HG02588 (cell line): ENCODE data around the gene ZBTB44.

Experiments used
- ATAC-seq: cut with Tn5 transposase; IDR thresholded peaks from one replicate; pipeline ENCODE4 v1.9.1; 2021; ENCODE audit warnings: mild to moderate bottlenecking, moderate library complexity; ENCODE audit not compliant: unreplicated experiment

Gene ZBTB44

DNA sequence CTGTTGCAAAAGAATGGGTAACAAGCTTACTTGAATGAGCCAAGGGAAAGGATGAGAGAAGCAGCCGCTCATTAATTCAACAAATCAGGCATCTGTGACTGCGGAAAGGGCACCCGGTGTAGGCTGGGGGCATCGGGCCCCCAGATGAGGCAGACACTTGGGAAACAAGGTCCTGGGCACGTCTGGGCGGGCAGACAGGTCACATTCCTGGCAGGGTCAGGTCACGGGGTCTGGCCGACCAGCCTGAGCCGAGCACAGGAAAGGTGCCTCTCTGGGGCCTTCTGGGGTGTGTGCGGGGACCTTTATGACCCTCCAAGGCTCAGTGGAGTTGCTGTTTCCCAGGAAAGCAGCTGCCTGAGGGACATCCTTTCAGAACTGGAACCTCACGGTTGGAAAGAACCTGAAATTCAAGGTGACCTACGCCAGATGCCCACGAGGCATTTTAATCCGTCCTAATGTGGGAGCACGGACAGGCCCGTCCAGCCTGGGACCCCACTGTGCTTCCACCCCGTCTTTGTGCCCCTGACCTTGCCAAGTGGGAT lies 98.1 kb downstream of the ZBTB44 start:
- no peak for ATAC-seq

DNA sequence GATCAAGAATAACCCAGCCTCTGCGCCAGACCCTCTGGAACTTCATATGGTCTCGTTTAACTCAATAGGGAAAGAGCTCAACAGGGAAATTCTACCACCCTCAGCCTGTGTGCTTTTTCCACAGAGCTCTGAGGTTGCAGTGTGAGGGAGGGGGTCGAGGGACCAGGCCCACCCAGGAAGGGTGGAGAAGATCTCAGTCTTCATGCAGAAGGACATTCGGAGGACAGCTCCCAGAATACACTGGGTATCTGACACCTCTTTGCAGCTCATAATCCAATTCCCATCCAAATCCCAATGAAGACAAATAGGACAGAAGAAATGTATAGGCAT lies 98.5 kb downstream of the ZBTB44 start:
- ATAC-seq, result no peak

DNA sequence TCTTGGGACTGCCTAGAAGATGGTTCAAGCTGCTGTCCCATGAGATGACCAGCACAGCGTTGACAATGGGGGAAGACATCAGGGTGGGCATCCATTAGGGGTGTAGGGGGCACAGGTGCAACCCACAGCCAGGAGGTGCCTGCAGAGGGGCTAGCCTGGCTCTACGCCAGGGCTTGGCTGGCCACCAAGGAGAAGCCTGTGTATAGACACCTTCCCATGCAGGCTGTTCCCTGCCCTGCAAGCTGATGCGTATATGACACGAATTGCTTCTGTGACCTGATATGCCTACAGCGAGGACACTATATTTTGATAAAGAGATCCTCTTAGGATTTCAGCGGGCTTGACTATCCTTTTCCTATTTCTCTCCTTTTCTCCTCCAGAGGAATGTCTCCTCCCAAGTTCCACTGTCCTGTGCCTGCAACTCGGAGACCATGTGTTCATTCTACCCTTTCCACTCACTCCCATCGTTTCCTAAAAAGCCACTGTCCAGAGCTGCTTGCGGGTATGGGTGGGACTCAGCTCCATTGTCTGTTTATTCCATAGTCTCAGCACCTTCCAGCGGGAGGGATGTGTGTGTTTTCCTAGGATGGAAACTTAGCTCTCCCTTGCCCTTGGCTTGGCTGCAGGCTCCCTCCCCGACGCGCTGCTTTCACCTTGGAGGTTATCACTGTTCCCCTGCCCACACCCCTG lies 99.0 kb downstream of the ZBTB44 start:
- no peak for ATAC-seq

DNA sequence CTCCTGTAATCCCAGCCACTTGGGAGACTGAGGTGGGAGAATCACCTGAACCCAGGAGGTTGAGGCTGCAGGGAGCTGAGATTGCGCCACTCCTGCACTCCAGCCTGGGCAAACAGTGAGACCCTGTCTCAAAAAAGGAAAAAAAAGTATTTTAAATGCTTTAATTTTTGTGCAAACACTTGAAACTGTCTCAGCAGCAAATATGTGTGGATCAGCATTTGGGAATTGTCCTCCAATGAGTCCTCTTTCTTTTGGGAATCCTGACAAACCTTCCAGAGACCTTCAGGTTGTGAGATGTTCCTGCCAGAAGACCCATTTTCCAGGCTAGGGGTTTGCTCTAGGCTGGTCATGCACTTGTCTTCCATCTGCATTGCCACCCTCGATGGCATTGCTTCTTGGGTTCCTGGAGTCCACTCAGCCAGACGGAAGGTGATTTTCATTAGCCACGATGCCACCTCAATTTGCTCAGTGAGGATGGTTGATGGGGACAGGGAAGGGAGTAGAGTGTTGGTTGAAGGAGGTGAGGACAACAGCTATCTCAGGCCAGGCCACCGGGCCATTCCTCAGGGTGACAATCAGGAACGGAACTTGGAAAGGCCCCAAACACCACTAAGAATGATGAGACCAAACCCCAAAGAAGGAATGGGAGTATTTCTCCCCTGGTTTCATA lies 99.7 kb downstream of the ZBTB44 start:
- no peak for ATAC-seq

DNA sequence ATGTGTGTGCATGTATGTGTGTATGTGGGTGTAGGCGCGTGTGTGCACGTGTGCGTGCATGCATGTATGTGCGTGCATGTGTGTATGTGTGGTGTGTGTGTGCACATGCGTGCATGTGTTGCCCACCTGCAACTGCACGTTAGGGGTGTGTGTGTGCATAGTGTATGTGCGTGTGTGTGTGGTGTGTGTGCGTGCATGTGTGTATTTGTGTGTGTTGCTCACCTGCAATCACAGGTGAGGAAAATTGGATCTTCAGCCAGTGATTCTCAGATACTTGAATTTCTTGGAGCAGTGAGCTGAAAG lies 100.8 kb downstream of the ZBTB44 start:
- ATAC-seq, result no peak

DNA sequence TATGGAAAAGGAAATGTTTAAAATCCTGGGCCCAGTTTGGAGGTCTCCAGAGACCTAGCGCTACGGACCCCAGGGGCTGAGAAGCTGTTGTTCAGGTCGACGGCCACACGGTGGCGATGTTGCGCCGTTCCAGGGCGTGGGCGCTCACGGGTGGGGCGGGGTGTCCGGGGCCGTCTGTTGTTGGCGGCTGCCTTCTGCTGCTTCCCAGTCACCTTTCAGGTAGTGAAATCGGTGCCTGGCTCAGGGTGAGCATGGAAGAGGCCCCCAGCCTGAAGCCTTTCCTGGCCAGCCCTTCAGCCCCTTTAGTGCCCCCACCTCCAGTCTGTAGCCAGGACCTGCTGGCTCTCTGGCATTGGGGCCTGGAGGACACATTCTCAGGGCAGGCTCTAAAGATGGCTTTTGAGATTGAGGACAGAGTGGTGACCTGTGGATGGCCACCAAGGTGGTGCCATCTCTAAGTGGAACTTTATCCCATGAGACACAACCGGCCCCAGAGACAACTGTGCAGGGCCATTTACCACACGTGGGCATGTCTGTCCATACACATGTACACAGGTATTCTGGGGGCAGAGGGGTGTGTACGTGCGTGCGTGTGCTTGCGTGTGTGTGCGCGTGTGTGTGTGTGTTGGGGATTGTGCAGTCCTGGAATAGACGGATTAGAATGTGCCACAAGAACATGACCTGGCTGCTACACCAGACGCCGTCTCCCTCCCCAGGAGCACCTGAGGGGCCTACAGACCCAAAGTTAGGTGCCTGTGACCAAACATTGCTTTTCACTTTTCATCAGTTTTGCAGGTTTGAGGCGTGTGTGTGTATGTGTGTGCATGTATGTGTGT lies 101.4 kb downstream of the ZBTB44 start:
- ATAC-seq, result peak; percentile 81

DNA sequence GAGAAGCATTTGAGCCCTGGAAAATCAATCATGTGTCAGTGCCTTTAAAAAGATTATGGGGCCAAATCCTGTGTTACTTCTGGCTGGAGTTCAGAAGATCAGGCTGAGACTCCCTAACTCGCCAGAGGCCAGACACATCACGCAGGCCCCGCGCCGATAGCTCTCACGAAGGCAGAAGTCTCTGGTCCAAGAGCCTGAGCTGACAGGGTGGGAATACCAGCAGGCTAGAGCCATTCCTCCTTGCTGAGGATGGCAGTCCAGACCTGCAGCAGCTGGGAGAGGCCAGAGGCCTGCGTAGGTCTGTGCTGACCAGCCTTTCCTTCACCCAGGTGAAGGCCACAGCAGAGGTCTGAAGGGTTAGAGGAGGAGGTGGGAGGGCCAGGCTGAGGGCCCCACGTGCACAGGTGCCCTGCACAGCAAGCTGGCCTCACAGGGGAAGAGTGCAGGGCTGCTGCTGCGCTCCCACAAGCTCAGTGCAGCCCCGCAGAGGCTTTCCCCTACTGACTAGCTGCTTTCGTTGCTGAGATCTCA lies 102.2 kb downstream of the ZBTB44 start:
- ATAC-seq, result no peak

DNA sequence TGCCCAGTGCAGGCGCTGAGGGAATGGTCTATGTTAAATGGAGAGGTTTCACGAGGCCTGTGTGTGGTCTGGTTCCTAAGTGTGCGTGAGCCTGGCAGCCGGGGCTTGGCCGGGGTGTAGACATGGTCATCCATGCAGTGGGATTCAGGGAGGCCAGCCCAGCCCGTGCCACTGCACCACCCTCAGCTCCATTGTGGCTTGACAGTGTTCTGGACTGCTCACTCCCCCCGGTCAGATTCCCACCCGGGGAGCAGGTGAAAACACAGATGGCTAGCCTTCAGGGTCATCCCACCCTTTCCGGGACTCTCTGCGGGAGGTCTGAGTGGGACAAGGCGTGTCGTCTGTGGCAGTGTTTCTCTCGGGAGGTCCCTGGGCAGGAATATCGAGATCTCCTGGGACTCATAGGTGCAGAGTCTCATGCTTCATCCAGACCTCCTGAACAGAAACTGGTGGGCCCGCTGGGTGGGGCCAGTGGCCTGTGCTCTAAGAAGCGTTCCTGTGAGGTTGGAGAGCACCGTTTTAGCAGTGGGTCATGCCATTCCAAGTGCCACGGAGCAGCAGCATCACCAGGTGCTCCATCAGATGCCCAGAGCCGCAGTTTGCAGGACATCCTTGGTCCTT lies 102.8 kb downstream of the ZBTB44 start:
- ATAC-seq, result no peak

DNA sequence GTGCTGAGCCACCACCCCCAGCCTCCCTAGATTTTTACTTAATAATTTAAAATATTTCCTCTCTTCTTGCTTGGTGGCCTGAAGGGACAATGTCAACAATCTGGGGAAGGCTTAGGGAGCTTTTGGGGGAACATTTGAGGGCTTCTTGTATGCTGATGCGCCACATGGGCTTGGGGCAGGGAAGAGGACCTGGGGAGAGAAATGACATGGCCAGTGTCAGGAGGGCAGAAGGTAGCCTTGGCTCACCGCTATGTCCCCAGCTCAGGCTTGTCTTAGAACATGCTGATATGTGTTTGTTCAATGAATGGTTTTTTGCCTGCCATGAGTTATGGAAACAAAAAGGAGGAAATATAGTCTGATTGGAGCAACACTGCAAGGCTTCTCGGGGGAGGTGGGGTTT lies 103.6 kb downstream of the ZBTB44 start:
- no peak for ATAC-seq

DNA sequence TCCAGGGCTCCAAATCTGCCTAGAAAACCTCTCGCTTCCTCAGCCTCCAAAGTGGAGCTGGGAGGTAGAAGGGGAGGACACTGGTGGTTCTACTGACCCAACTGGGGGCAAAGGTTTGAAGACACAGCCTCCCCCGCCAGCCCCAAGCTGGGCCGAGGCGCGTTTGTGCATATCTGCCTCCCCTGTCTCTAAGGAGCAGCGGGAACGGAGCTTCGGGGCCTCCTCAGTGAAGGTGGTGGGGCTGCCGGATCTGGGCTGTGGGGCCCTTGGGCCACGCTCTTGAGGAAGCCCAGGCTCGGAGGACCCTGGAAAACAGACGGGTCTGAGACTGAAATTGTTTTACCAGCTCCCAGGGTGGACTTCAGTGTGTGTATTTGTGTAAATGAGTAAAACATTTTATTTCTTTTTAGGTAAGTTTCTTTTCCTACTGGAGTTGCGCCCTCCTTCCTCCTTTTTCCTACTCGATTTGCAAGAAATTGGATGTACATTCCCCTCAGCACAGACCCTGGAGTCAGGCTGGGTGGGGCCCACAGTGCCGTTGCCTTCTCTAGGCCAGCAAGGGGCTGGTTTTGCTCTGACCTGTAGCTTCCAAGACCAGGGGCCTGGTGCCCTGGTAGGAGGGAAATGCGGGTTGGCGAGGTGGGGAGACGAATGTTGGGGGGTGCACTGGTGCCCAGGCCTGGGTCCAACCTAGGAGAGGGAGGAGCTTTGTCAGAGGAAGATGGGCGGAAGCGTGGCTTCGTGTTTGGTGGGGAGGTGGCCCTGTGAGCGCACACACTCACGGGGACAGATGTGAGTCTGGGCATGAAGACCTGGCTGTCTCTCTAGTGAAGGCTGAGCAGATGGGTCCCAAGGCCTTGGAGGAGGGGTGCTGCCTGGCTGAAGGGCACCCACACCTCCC lies 104.5 kb downstream of the ZBTB44 start:
- no peak for ATAC-seq

DNA sequence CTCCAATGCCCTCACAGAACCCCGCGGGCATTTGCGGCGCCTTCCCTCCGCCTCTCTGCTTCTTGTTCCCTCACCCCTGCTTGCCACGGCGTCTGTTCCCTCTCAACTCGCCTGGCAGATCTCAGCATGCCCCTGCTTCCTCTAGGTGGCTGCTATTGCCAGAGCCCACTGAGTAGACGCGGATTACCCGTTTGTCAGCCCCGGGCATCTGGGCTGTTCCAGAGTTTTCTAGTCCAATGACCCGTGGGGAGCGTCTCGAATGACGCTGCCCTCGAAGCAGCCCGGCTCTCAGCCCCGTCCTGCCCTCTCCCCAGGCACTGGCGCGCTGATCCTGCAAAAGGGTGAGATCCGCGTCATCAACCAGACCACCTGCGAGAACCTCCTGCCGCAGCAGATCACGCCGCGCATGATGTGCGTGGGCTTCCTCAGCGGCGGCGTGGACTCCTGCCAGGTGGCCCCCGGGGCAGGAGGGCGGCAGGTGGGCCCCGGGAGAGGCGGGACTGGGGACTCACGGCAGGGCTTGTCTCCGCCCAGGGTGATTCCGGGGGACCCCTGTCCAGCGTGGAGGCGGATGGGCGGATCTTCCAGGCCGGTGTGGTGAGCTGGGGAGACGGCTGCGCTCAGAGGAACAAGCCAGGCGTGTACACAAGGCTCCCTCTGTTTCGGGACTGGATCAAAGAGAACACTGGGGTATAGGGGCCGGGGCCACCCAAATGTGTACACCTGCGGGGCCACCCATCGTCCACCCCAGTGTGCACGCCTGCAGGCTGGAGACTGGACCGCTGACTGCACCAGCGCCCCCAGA lies 105.4 kb downstream of the ZBTB44 start:
- no peak for ATAC-seq

DNA sequence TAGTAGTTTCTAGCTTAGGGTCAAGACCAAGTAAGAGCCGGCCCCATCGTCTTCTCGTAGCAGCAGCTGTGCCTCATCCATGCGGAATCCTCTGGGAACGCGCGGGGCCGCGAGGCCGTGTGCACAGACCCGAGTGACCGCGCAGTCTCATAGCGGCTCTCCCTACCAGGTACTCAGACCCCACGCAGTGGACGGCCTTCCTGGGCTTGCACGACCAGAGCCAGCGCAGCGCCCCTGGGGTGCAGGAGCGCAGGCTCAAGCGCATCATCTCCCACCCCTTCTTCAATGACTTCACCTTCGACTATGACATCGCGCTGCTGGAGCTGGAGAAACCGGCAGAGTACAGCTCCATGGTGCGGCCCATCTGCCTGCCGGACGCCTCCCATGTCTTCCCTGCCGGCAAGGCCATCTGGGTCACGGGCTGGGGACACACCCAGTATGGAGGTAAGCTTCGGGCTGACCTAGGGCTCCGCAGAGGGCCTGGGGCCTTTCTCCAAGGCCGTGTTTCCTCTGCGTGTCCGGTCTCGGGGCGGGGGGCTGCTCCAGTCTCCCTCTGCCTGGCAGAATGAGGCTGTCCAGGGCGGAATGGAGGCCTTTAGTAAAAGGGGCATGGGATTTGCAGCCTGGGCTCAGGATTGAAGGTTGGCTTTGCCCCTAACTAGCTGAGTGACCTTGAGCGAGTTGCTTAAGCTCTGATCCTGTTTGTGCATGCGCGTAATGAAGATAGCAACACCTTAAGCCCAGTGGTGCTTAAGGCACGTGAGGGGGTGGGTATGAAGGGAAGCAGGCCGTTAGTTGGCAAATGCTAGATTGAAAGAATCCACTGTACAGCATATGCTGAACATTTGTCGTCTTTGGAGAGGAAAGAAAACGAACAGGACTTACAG lies 106.2 kb downstream of the ZBTB44 start:
- no peak for ATAC-seq

DNA sequence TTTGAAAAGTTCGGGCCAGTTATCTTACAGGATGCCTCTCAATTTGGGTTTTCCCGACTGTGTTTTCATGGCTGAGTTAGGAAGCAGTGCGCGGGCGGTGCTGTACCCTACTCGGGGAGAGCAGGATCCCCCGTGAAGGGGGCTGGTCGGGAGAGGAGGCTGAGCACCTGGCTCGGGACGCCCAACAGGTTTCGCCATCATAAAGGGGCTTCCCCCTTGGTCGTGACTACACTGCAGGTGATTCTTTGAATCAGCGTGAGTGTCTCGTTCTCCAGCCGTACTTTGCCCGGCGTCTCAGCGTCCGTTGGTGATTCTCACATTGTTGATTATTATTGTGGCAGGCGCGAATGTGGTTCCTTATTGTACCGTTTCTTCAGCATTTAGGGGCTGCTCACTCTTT lies 108.6 kb downstream of the ZBTB44 start:
- ATAC-seq, result no peak

DNA sequence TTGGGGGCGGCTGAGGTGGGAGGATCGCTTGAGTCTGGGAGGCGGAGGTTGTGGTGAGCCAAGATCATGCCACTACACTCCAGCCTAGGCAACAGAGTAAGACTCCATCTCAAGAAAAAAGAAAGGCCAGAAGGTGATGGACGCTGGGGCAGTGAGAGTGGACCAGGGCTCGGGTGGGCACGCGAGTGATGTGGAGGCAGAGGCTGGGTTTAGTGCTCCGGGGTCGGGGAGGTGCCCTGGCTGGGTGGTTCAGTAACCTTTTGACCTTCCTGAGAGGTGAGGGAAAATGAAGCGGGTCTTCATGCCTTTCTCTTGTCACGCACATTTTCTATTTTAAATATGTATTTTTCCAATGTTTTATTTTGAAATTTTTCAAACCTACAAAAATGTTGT lies 110.0 kb downstream of the ZBTB44 start:
- ATAC-seq, result no peak

DNA sequence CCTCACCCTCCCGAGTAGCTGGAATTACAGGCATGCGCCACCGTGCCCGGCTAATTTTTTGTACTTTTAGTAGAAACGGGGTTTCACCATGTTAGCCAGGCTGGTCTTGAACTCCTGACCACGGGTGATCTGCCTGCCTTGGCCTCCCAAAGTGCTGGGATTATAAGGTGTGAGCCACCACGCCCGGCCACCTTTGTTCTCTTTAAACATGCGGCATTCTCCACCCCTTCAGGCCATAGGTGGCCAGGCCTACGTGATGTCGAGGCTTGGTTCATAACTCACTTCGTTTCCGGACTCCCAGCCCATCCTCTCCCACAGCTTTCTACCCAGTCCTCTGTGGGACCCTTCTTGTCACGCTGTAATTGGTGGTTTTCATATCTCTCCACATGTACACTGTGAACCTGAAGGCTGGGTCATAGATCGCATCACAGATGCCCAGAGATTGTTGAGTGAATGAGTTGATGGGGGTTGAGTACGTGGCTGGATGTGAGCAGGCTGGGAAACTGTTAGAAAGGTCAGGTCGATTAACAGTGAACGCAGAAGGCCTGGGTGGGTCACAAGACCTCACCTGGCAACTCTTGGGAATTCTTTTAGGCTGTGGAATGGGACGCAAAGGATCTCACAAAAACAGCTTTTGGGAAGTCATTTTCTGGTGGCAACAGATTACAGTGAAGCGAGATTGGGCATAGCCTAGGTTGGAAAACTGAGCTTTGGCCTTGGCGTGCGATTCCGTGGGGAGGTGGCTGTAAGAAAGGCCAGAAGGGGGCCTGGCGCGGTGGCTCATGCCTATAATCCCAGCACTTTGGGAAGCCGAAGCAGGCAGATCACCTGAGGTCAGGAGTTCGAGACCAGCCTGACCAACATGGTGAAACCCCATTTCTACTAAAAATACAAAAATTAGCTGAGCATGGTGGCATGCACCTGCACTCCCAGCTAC lies 110.7 kb downstream of the ZBTB44 start:
- no peak for ATAC-seq

DNA sequence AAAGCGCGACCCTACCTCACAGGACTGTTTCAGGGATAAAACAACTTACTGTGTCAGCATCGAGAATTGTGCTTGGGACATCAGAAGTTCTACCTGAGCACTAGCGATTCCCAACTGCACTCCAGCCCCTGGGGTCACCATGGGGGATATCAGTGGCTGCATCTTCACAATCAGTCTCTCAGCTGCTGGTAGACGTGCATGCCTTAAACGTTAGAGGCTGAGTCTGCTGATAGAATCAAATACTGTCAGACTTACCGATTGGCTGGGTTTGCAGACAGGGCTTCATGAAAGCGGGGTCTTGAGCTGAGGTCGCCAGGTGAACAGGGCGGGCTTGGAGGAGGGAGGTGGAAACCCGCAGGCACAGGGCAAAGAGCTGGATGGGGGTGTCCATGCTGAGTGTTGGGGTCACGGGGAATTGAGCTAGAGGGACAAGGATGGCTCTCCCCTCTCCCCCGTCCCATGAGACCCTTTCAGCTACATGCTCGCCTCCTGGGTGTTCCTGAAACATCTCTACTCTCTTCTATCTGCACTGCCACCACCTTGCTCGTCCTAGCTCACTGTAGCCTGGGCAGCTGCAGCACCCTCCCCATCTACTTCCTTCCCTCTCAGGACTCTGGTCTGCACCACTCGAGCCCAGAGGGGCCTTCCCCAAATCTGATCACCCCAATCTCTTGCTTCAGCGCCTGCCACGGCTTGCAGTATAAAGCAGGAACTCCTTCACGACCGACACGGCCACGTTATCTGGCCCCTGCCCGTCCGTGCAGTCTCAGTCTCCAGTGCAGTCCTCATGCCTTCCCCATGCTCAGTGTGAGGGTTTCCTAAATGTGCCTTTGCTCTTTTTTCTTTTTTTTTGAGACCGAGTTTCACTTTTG lies 111.7 kb downstream of the ZBTB44 start:
- no peak for ATAC-seq
